HG02571 (cell line): ENCODE results near the gene HNRNPA2B1.
"Not testable (repeated sequence)": the region's sequence is repeated elsewhere in the genome, so short reads cannot be mapped to it uniquely, and the experiment has no call there.

ENCODE experiments used
- ATAC-seq: cut with Tn5 transposase; IDR thresholded peaks from one replicate; pipeline ENCODE4 v1.9.1; 2021; ENCODE audit warnings: mild to moderate bottlenecking, moderate library complexity; ENCODE audit not compliant: unreplicated experiment

The HNRNPA2B1 gene

DNA sequence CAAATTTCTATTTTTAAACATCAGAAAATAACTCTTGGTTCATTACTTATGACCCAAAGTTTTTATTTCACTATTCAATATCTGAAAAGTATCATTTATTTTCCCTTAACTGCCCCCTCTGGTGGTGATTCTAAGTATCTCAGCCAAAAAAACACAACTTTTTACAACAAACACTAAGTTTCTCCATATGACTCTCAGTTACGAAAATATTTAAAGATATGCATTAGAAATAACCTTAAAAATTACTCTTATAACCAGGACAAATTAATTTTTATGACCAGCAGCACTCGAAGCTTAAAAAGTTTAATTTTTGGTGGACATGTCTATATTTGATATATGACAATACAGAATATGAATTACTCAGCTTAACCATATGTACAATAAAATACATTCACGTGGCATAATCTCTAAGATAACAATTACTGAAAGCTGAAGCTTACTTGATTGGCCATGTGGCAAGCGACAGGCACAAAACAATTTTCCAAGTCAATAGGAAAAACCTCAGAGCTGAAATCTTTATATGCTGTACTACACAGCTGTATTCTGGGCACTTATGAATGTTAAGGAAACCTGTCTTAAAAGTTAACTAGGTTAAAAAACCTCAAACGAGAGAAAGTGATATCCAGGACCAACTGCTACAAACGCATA is 2.3 kb downstream of the HNRNPA2B1 start:
- ATAC-seq = no peak

DNA sequence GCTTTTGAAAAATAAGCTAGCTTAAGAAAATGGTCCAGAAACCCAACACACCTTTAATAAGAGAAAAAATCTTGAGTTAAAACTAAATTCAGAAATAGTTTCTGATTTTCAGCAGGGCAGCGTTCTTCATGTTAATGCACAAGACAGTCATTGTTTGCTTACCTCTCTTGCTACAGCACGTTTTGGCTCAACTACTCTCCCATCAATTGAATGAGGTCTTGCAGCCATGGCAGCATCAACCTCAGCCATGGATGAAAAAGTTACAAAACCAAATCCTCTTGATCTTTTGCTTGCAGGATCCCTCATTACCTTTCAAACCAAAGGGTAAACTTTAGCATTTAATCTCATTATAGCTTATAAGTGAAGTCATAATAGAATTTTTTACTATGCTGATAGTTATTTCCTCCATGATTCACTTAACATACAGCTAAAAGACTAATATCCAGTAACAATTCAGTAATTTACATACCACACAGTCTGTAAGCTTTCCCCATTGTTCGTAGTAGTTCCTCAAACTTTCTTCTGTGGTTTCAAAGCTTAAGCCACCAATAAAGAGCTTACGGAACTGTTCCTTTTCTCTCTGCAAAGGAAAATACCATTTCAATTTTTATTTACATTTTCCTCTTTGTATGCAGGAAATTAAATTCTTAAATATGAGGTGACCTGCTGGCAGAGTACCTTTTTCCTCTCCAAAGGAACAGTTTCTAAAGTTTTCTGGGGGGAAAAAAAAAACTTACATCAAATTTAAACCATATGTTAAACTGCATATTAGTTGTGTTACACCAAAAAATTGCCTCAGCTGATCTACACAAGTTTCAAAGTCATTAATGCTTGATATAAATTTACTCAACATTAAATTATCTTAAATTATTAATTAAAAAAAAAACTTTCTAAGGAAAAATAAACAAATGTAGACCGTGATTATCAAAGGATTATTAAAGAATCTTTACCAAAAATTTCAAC is 3.1 kb downstream of the HNRNPA2B1 start:
- no peak for ATAC-seq

DNA sequence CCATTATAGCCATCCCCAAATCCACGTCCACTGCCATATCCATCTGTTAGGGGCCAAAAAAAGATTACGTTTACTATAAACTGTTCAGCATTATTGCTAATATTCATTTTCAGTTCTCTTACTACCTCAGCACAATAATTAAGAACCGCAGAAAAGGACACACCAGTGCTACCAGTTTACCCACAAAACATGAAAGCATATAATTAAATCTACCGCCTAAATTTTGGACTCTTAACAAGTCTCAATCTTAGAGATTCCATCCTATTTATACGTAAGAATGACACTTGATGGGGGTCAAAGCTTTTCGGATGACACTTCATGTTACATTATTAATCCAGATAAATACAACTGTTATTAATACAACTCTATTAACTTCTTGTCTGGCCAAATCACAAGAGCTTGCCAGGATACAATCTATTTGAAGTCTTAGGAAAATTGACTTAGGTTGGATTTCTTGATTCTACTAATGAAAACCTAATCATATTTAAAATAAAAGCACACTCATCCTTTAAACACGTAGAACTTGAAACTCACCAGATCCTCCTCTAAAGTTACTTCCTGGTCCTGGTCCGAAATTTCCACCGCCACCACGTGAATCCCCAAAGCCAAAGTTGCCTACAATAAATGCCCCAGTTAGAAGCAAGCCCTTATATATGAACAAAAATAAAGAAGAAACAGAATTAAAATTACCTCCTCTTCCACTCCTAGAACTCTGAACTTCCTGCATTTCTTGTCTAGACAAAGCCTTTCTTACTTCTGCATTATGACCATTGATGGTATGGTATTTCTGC is 4.5 kb downstream of the HNRNPA2B1 start:
- no peak for ATAC-seq

DNA sequence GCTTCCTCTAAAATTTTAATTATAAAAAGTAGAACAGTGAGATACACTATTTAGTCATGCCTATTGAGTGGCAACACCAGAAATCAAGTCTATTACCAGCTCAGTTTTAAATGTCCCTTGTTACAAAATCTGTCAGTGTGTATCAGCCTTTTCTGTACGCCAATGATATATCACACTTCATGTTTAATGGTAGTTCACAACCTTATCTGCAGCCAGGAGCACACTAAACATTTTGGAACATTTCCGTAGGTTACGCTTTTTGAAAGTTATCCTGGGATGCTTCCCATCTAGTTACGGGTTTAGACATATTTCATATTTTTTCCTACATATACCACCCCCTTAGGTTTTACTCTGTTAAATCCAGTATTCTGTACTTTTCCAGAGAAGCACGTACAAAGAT is 5.4 kb downstream of the HNRNPA2B1 start:
- ATAC-seq = no peak

DNA sequence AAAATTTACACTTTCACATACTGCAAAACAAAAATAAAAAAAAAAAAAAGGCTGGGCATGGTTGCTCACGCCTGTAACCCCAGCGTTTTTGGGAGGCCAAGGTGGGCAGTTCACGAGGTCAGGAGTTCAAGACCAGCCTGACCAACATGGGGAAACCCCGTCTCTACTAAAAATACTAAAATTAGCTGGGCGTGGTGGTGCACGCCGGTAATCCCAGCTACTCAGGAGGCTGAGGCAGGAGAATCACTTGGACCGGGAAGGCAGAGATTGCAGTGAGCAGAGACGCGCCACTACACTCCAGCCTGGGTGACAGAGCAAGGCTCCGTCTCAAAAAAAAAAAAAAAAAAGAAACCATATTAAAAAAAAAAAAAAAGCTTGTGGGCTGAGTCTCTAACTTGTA is 5.8 kb downstream of the HNRNPA2B1 start:
- not testable (repeated sequence) for ATAC-seq

DNA sequence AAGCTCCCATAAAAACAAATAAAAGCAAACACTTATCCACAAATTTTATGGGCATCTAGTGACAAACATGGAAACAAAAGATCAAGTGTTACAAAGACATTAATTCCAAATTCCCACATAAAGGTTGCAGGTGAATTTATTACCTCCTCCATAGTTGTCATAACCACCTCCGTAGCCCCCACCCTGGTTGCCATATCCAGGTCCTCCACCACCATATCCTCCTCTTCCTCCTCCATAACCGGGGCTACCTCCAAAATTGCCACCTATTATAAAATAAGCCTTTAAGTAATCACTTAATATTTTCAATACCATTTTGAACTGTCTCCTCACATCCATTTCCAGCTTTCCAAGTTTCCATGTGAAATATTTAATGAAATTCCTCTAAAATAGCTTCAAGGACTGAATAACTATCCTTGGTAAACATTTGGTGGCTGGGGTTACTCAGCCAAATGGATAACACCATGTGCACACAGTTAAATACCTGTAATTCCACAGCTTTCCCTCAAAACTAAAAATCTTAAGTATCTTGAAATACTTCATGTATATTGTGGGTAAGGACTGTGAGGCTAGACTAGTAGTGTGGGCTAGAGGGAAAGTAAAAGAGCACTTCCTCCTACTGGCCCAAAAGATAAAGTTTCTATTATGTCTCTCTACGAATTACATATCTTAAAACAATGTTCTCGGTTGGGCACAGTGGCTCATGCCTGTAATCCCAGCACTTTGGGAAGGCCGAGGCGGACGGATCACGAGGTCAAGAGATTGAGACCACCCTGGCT is 6.9 kb downstream of the HNRNPA2B1 start:
- ATAC-seq = no peak

DNA sequence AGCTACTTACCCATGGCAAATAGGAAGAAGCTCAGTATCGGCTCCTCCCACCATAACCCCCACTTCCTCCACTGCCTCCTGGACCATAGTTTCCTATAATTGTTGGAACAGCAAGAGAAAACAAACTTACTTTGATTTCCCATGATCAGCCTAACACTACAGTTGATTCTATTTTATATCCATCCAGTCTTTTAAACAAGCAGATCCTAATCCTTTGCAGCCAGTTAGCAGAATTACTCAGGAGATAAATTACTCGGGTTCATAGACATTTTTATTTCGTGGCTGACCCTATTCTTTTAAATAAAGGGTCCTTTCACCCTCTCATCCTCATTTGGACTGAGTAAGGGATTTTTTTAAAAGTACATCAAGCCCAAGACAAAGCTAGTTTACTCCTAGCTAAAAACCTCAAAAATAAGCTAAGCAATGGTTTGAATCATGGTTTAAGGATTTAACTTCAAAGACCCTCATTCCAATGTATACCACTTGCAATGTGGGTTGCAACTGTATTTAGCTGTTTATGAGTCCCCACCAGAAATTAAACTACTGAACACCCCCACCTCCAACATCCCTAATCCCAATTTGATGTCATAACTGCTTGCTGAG is 8.0 kb downstream of the HNRNPA2B1 start:
- no peak for ATAC-seq

DNA sequence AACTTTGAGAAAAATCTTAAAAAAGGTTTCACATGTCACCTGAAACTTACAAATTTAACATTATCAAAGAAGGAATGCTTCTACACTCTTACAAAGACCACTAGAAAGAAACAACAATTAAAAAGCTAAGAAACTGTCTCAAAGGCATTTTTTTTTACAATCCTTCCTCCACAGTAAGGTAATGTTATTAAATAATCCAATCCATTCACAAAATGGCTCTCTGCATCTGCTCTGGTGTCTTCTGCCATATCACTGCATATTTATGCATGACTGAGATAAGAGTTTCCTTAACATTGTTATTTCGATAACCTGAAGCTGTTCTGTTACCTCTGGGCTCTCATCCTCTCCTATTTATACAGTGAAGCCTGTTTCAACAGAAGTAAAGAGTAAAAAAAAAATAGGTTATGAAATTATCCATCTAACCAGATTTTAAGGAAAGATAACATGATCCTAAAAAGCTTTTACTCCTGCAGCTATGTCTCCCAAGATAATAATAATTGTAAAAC is 8.5 kb downstream of the HNRNPA2B1 start:
- no peak for ATAC-seq

DNA sequence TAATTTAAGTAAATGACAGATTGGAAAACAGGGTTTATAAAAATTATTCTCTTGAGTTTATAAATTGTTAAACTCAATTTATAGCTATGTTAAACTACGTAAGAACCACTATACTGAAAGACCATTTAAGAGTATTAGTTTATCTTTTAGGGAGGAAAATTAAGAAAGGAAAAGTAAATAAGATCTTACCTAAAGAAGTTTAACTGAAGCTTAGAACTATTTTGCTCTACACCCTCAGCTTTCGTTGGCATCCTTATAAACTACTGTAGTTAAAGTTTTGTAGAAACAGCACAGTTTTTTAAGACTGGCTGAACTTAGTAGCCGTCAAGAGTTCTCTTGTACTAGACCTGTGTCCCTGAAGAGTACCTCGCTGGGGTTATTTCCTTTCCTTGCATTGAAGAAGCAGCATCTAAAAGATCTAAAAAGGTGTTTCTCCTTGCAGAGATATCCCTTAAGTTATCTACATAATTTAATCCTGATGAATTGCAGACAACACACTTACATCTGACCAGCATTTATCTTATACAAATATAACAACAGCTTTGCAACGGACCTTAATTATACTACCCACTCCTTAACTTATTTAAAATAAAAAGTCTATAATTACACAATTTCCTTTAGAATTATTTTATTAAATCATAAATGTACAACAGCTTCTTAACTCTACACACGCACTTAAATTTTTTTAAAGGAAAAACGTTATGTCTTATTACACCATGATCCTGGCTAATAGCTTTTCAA is 9.1 kb downstream of the HNRNPA2B1 start:
- no peak for ATAC-seq

DNA sequence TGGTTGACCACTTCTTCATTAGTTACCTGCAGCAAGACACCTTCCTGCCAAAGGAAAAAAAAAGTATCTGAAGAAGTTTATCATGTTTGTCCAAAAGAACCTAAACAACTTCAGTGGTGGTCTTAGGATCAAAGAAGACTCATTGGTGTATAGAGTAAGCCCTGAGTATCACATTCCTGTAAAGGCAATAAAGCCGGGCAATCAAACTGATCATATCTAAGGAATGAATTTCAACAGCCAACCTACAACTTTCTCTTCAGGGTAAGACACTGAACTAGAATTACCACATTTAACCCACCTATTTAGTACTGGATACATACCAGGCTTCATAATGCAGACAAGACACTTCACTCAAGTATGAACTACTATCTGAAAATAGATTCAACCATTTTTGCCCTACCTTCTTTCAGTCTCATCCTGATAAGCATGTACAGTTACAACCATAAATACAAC is 10.1 kb downstream of the HNRNPA2B1 start:
- ATAC-seq = no peak

DNA sequence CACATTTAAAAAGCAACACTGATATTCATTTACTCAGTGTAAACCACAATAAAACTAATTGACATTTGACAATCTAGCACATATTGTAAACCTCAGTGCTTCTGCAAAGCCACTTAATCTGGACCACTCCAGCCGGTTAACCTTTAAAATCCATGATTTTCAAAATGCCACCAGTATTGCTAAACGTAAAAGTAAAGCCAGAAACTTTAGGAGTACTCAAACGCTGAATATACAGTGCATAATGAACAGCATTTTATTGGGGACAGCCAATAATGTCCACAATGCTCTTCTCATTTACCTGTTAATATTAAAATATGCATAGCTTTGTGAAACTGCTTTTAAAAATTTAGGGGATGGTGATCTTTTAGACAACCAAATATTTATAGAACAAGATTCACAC is 10.8 kb downstream of the HNRNPA2B1 start:
- ATAC-seq = no peak

DNA sequence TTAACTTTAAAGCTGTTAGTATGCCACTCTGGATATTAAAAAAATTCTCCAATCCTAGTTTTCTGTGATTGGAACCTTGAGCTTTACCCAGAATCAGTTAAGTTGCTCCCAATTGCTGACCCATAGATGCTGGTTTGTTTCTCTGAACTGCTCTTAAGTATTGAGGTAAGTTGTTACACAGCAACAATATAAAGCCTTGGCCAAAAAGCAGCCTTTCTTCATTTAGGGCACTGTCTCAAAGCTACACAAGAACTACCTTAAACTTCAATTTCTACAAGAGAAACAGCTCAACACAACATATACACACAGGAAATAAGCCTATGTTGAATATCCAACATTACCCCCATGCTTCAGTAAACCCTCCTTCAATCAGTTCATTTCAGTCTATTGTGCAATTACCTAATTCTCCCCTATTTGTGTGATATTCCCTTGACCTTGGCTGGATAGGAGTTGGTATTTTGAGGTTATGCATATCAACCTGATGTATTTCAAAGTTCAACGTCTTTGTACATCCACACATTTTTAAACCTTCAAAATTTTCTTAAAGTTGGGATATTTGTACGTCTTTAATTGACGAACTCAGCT is 11.5 kb downstream of the HNRNPA2B1 start:
- ATAC-seq = no peak

DNA sequence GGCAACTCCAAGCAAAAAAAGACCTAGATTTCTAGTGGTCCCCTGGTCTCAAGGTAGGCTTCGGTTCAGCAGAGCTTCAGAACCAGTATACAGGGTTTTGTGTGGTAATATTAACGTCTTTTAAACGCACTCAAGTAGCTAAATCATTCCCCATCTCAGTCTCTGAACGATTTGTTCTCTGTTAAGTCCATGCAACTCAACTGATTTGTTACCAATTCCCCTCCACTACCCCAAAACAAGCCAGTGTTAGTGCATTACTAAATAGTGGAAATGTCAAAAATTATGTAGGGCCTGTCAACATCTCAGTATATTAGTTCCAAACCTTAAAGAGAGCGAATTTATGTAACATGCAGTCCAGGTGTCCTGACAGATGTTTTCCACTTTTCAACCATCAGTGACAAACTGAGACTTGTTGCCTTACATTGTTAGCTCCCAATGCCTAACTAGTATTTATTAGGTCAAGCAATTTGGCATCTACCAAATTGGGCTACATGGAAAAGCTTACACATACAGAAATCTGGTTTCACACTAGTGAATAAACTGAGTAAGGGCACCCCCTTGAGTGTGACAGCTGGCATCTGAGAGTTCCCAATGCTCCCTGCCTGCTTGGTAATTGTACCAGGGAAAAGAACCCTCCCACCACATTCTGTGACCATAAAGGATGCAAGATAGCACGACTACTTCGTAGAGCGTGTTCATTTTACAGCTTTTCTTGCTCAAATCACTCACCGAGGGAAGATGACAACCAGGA is 12.2 kb downstream of the HNRNPA2B1 start:
- no peak for ATAC-seq

DNA sequence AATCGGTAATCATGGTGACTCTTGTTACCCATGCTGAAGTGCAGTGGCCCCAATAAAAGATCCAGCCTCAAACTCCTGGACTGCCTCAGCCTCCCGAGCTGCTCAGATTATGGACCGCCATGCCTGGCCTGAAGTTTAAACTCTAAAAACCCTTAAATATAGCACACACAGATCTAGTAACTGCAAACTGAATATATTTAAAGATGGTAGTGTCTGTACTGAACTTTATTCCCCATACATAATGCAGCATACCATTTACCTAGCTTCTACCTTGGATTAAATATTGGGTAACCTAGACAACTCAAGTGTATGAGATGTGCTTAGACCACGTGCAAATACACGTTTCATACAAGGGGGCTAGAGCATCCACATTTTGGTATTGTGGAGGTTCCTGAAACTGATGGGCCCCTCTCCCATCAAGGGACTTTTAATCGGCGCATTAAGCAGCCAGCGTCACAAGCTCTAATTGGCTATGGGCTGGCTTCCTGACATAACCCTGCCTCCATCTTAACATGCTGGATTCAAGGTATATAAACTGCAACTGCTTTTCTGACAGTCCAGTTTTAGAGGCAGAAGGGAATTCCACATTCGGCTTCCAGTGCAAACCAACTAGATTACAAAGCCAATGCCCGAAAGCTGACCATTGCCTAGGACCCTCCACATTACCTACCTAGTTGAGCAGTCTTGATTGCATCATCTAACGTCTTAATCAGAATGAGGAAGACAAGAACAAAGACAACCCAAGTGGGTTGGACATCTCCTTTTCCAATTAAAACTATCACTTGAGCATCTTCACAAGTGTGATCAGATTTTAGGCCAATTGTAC is 13.0 kb downstream of the HNRNPA2B1 start:
- ATAC-seq = no peak

DNA sequence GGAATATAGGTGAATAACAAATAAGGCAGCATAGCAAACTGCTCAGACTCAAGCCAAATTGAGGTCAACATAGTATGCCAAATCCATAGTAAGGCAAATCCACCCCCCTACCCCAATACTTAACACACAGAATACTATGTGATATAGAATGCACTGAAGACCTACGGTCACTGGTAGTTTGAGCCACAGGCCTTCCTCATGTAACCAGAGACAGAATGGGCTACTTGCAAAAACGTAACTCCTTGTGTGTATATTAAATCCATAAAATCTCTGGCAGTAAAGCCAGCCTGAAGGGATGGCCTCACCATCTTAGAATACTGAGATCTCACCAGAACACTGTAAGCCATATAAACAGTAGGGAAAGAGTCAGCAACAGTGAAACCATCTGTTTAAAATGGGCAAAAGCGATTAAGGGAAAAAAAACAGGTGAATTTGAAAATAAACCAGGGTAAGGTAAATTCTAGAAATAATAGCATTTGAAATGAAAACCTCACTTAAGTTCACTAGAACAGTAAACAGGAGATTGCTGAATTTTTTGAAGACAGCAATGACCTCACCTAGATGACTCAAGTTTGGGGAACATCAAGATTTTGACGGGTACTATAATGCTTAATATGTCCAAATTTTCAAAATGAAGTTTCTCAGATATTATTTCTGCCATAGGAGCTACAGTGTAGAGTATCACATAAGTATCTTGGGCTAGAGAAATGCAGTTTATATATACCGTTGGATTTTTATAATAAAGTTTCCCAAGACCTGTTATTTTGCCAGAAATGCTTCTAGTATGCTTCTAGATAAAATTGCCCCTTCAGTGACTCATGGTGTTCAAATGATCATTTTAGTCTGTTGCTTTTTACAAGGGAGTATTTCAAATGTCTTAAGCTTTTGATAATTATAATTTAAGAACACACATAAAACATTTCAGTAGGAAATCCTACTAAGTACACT is 13.9 kb downstream of the HNRNPA2B1 start:
- no peak for ATAC-seq

DNA sequence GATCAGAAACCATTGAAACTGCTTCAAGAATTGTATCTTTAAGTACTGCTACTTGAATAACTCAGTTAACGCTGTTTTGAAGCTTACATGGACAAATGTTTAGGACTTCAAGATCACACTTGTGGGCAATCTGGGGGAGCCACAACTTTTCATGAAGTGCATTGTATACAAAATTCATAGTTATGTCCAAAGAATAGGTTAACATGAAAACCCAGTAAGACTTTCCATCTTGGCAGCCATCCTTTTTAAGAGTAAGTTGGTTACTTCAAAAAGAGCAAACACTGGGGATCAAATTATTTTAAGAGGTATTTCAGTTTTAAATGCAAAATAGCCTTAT is 14.7 kb downstream of the HNRNPA2B1 start:
- ATAC-seq = no peak
